Glutamatergic neuron (in vitro differentiated cells): ENCODE results near the gene ZBTB7A. TPM values are rescaled to one million over a fixed set of nuclear protein-coding genes. Genes with fewer than 3 reads are reported as not detected.
"Not testable (repeated sequence)": the region's sequence is repeated elsewhere in the genome, so short reads cannot be mapped to it uniquely, and the experiment has no call there.

Experiments
- DNase-seq: peaks from one replicate; pipeline ENCODE4 v3.0.0; 2022
- H3K27ac Mint-ChIP-seq: one replicate; pipeline ENCODE4 v1.8.0; 2020; ENCODE audit warnings: mild to moderate bottlenecking, mixed read lengths, inconsistent platforms; ENCODE audit not compliant: unreplicated experiment
- H3K27me3 Mint-ChIP-seq: one replicate; pipeline ENCODE4 v1.8.0; 2020; ENCODE audit warnings: mild to moderate bottlenecking, moderate library complexity, mixed read lengths, inconsistent platforms; ENCODE audit not compliant: unreplicated experiment
- H3K36me3 Mint-ChIP-seq: one replicate; pipeline ENCODE4 v1.8.0; 2020; ENCODE audit warnings: mild to moderate bottlenecking, mixed read lengths, inconsistent platforms; ENCODE audit not compliant: unreplicated experiment
- H3K4me1 Mint-ChIP-seq: one replicate; pipeline ENCODE4 v1.8.0; 2020; ENCODE audit warnings: mild to moderate bottlenecking, low read depth, mixed read lengths, inconsistent platforms; ENCODE audit not compliant: unreplicated experiment
- H3K4me3 Mint-ChIP-seq: one replicate; pipeline ENCODE4 v1.8.0; 2020; ENCODE audit warnings: mild to moderate bottlenecking, mixed read lengths, inconsistent platforms; ENCODE audit not compliant: unreplicated experiment
- H3K9me3 Mint-ChIP-seq: one replicate; pipeline ENCODE4 v1.8.0; 2020; ENCODE audit warnings: mild to moderate bottlenecking, moderate library complexity, mixed read lengths, inconsistent platforms; ENCODE audit not compliant: unreplicated experiment
- CTCF ChIP-seq: fragments of 200-600 bp; sonication (generic); IDR thresholded peaks from one replicate; pipeline ENCODE4 v1.5.0; 2021; ENCODE audit not compliant: partially characterized antibody, unreplicated experiment
- total RNA-seq: library from RNA; stranded (reverse); fragmentation: NEBNext Ultra II Directional; extraction: Animal tissue kit (Norgen Biotek cat#: 25700); gene quantifications from one replicate; pipeline ENCODE4 v1.2.1, GENCODE V29; 2021; ENCODE audit not compliant: unreplicated experiment

The ZBTB7A gene
- total RNA-seq, 1 donor from 2014 or later: 21.8 TPM

GRCh38 chr19:4007021-4007835 is 59.5 kb downstream of the ZBTB7A start, which contains the start of gene PIAS4:
Gene PIAS4, plus strand, starts transcription at chr19:4007736. Its CDS starts 25 bp downstream, at chr19:4007761.
- peak within 1 kb of the TSS; percentile 97 for H3K27ac Mint-ChIP-seq
- no peak for TF ChIP-seq CTCF
- peak; percentile 96 for DNase-seq
- no peaks in the 10 kb centered on the region for H3K36me3 Mint-ChIP-seq
- peaks cover 9% of the 10 kb centered on the region for H3K9me3 Mint-ChIP-seq
- peak within 1 kb of the TSS; percentile 98 for H3K4me3 Mint-ChIP-seq
- H3K4me1 Mint-ChIP-seq: peaks cover 20% of the 10 kb centered on the region
- peaks cover 14% of the 10 kb centered on the region for H3K27me3 Mint-ChIP-seq

GRCh38 chr19:4005436-4005835 is 61.3 kb downstream of the ZBTB7A start:
- Mint-ChIP-seq H3K27me3 (peaks cover 11% of the 10 kb centered on the region), H3K4me1 (peaks cover 14% of the 10 kb centered on the region), H3K9me3 (peaks cover 10% of the 10 kb centered on the region)
- H3K27ac Mint-ChIP-seq, H3K4me3 Mint-ChIP-seq, H3K36me3 Mint-ChIP-seq, DNase-seq: not testable (repeated sequence)

- H3K9me3 Mint-ChIP-seq, DNase-seq, H3K4me3 Mint-ChIP-seq, H3K27ac Mint-ChIP-seq, H3K27me3 Mint-ChIP-seq, H3K36me3 Mint-ChIP-seq, H3K4me1 Mint-ChIP-seq: not testable (repeated sequence)
Observed at GRCh38 chr19:4000798-4001197, 65.9 kb downstream of the ZBTB7A start.

GRCh38 chr19:3998667-3999412 is 67.9 kb downstream of the ZBTB7A start:
- H3K27me3 Mint-ChIP-seq, DNase-seq, H3K4me1 Mint-ChIP-seq, H3K36me3 Mint-ChIP-seq, H3K9me3 Mint-ChIP-seq: not testable (repeated sequence)
- H3K27ac Mint-ChIP-seq: peak overlapping the region; percentile 96
- peak overlapping the region; percentile 38 for H3K4me3 Mint-ChIP-seq

- no peaks in the 10 kb centered on the region for H3K27me3 Mint-ChIP-seq
- H3K27ac Mint-ChIP-seq: no peak overlapping the region
Observed at GRCh38 chr19:3995607-3996006, 71.1 kb downstream of the ZBTB7A start.

More at GRCh38 chr19:3995607-3996006, 71.1 kb downstream of the ZBTB7A start:
- Mint-ChIP-seq H3K4me1 (peaks cover 9% of the 10 kb centered on the region), H3K9me3 (peaks cover 9% of the 10 kb centered on the region), H3K36me3 (no peaks in the 10 kb centered on the region), H3K4me3 (no peak overlapping the region)
- no peak for TF ChIP-seq CTCF
- DNase-seq: no peak

Other genes starting within 250 kb of the ZBTB7A start
- gene ZFR2, start 197.9 kb downstream of the ZBTB7A start, total RNA-seq: 8.9 TPM
- gene ATCAY, start 186.2 kb downstream of the ZBTB7A start, total RNA-seq: 182 TPM
- gene NMRK2, start 133.8 kb downstream of the ZBTB7A start, total RNA-seq: 4.0 TPM
- 221 TPM for gene DAPK3, start 95.8 kb downstream of the ZBTB7A start, total RNA-seq
- gene EEF2, start 81.4 kb downstream of the ZBTB7A start, total RNA-seq: 2,255 TPM
- gene PIAS4, start 59.2 kb downstream of the ZBTB7A start, total RNA-seq: 95.8 TPM
- 148 TPM for gene MAP2K2, start 57.2 kb upstream of the ZBTB7A start, total RNA-seq
- gene CREB3L3, start 86.7 kb upstream of the ZBTB7A start, total RNA-seq: not detected
- 48.3 TPM for gene SIRT6, start 115.7 kb upstream of the ZBTB7A start, total RNA-seq
- 6.1 TPM for gene ANKRD24, start 115.8 kb upstream of the ZBTB7A start, total RNA-seq
- gene EBI3, start 162.6 kb upstream of the ZBTB7A start, total RNA-seq: not detected
- 18.7 TPM for gene YJU2, start 180.2 kb upstream of the ZBTB7A start, total RNA-seq
- gene SHD, start 212.4 kb upstream of the ZBTB7A start, total RNA-seq: 254 TPM
- not detected for gene TMIGD2, start 235.5 kb upstream of the ZBTB7A start, total RNA-seq
- gene FSD1, start 237.7 kb upstream of the ZBTB7A start, total RNA-seq: 156 TPM